ENCODE results near the gene LYPD6B.

DNA sequence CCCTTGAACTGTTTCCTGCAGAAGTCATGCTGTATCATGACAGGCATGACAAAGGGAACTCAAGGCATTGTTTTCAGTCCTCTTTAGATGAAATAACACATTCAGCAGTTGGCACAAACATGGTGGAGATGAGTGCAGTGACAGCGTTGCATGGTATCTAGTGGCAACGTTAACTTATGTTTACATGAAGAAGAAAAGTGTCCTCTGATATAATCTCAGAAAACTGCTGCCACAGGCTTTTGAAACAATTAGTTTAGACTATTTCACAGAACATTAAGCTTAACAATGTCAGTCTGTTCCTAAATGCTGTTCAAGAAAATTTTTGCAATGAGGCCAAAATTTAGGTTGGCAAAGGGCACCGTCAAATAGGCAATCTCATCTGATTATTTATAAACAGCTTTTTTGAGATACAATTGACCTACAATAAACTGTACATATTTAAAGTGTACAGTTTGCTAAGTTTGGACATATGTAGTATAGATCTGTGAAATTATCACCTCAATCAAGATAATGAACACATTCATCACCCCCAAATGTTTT, 64.7 kb downstream of the LYPD6B start:
- TF ChIP-seq, protein P1, sequence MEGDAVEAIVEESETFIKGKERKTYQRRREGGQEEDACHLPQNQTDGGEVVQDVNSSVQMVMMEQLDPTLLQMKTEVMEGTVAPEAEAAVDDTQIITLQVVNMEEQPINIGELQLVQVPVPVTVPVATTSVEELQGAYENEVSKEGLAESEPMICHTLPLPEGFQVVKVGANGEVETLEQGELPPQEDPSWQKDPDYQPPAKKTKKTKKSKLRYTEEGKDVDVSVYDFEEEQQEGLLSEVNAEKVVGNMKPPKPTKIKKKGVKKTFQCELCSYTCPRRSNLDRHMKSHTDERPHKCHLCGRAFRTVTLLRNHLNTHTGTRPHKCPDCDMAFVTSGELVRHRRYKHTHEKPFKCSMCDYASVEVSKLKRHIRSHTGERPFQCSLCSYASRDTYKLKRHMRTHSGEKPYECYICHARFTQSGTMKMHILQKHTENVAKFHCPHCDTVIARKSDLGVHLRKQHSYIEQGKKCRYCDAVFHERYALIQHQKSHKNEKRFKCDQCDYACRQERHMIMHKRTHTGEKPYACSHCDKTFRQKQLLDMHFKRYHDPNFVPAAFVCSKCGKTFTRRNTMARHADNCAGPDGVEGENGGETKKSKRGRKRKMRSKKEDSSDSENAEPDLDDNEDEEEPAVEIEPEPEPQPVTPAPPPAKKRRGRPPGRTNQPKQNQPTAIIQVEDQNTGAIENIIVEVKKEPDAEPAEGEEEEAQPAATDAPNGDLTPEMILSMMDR (IDR thresholded peaks at IDR 0.05; ENCODE audit: extremely low read depth in 1 of 2, insufficient read depth in 1 of 2, low read depth in 1 of 2, low read length in 2 of 2): no peak
- TF ChIP-seq POLR2A (IDR thresholded peaks at IDR 0.05; ENCODE audit: low read depth, low read length): no peak
- TF ChIP-seq, protein P2, sequence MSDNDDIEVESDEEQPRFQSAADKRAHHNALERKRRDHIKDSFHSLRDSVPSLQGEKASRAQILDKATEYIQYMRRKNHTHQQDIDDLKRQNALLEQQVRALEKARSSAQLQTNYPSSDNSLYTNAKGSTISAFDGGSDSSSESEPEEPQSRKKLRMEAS (IDR thresholded peaks at IDR 0.05; ENCODE audit: insufficient read depth, insufficient read length): no peak
- TF ChIP-seq POLR2AphosphoS5 (IDR thresholded peaks at IDR 0.05; ENCODE audit: insufficient read depth, low read depth, low read length): no peak
- no peak for TF ChIP-seq GATA2 (IDR thresholded peaks at IDR 0.05; ENCODE audit: insufficient read depth, insufficient read length, low read depth, low read length)
- no peak for TF ChIP-seq EZH2 (IDR thresholded peaks at IDR 0.05; ENCODE audit: borderline replicate concordance, low read depth, low read length, severe bottlenecking)
- no peak for TF ChIP-seq FOS (IDR thresholded peaks at IDR 0.05; ENCODE audit: borderline replicate concordance, insufficient read depth, low read length)

Data from endothelial cell of umbilical vein (primary cell).